OCI-LY1 (cell line): Measurements from ENCODE around the gene ZNF695.
"Not testable (repeated sequence)": the region's sequence is repeated elsewhere in the genome, so short reads cannot be mapped to it uniquely, and the experiment has no call there.

Experiments
- CTCF ChIP-seq: fragments of 200-600 bp; sonication (generic), shearing (Covaris generic); IDR thresholded peaks from 2 replicates; pipeline ENCODE4 v1.5.1; 2017; ENCODE audit warnings: mild to moderate bottlenecking, antibody characterized with exemption, low read length, moderate library complexity, mixed read lengths
- EZH2 ChIP-seq: fragments of 200-600 bp; sonication (generic), shearing (Covaris generic); IDR thresholded peaks from 2 replicates; pipeline ENCODE4 v1.8.0; 2017; ENCODE audit warnings: borderline replicate concordance, mixed run types, mild to moderate bottlenecking, antibody characterized with exemption, low read length, moderate library complexity, mixed read lengths

- not testable (repeated sequence) for TF ChIP-seq CTCF, EZH2
Measured at GRCh38 chr1:247004081-247004480, 3.8 kb downstream of the ZNF695 start.
